Activated T-cell treated with anti-CD3 and anti-CD28 coated beads for 24 hours (primary cell): ENCODE results near the gene MRPS17.

Experiments
- DNase-seq: peaks from one replicate; pipeline ENCODE4 v3.0.0-alpha.2; 2020; ENCODE audit warnings: low read depth

Gene MRPS17

GRCh38 chr7:55970978-55971377, 19.3 kb downstream of the MRPS17 start:
- DNase-seq, result no peak

- DNase-seq, result no peak
Measured at GRCh38 chr7:55973747-55974250, 22.1 kb downstream of the MRPS17 start.

- no peak for DNase-seq
Measured at GRCh38 chr7:55975988-55976633, 24.4 kb downstream of the MRPS17 start.

- no peak for DNase-seq
Measured at GRCh38 chr7:55977831-55978230, 26.2 kb downstream of the MRPS17 start.

GRCh38 chr7:55980266-55980665, 28.6 kb downstream of the MRPS17 start:
- no peak for DNase-seq

- DNase-seq, result no peak
Measured at GRCh38 chr7:55983537-55983936, 31.9 kb downstream of the MRPS17 start.

- no peak for DNase-seq
Measured at GRCh38 chr7:55992346-55992745, 40.7 kb downstream of the MRPS17 start.

GRCh38 chr7:55996856-55997500, 45.3 kb downstream of the MRPS17 start:
- no peak for DNase-seq

- no peak for DNase-seq
Measured at GRCh38 chr7:56003749-56004148, 52.1 kb downstream of the MRPS17 start.
